LHCN-M2 (cell line): Measurements from ENCODE around the gene RFX7. TPM values are rescaled to one million over a fixed set of nuclear protein-coding genes. Genes with fewer than 3 reads are reported as not detected.

Experiments
- DNase-seq: peaks from one replicate; pipeline ENCODE4 v3.0.0-alpha.2; 2012; ENCODE audit warnings: low read depth
- total RNA-seq: library from RNA; depleted of rRNA; stranded (reverse); fragments of >200 nt; gene quantifications from 2 replicates; pipeline ENCODE4 v1.2.3, GENCODE V29; 2014

RFX7 gene
- total RNA-seq, 1 experiment from 2014 or later = 9.8 TPM

- peak; percentile 86 for DNase-seq
These were observed 545 bp upstream of the RFX7 start for GRCh38 chr15:56244038-56244810.

GRCh38 chr15:56242576-56243162 is 1.0 kb downstream of the RFX7 start:
- no peak for DNase-seq

GRCh38 chr15:56241374-56242105 is 2.1 kb downstream of the RFX7 start:
- DNase-seq = no peak

- no peak for DNase-seq
These were observed 3.3 kb downstream of the RFX7 start for GRCh38 chr15:56240390-56240789.

GRCh38 chr15:56236197-56236596 is 7.5 kb downstream of the RFX7 start:
- DNase-seq = no peak

- DNase-seq = no peak
These were observed 8.9 kb downstream of the RFX7 start for GRCh38 chr15:56234804-56235203.

- no peak for DNase-seq
These were observed 10.1 kb downstream of the RFX7 start for GRCh38 chr15:56233549-56233948.

- no peak for DNase-seq
These were observed 11.6 kb downstream of the RFX7 start for GRCh38 chr15:56232058-56232457.

GRCh38 chr15:56228854-56229253 is 14.8 kb downstream of the RFX7 start:
- DNase-seq = no peak

- DNase-seq = no peak
These were observed 15.3 kb downstream of the RFX7 start for GRCh38 chr15:56228352-56228751.

GRCh38 chr15:56227780-56228179 is 15.9 kb downstream of the RFX7 start:
- DNase-seq = no peak

GRCh38 chr15:56227306-56227705 is 16.4 kb downstream of the RFX7 start:
- DNase-seq = no peak

- DNase-seq = no peak
These were observed 18.2 kb downstream of the RFX7 start for GRCh38 chr15:56225520-56225919.

GRCh38 chr15:56222302-56222701 is 21.4 kb downstream of the RFX7 start:
- no peak for DNase-seq

GRCh38 chr15:56217341-56217740 is 26.3 kb downstream of the RFX7 start:
- no peak for DNase-seq

- DNase-seq = peak; percentile 77
These were observed 27.9 kb downstream of the RFX7 start for GRCh38 chr15:56215769-56216168.

- no peak for DNase-seq
These were observed 31.6 kb downstream of the RFX7 start for GRCh38 chr15:56211960-56212550.

- no peak for DNase-seq
These were observed 32.6 kb downstream of the RFX7 start for GRCh38 chr15:56211064-56211463.

- DNase-seq = peak; percentile 37
These were observed 35.0 kb downstream of the RFX7 start for GRCh38 chr15:56208641-56209155.

GRCh38 chr15:56208185-56208584 is 35.5 kb downstream of the RFX7 start:
- DNase-seq = no peak

- DNase-seq = peak; percentile 7
These were observed 36.0 kb downstream of the RFX7 start for GRCh38 chr15:56207711-56208110.

GRCh38 chr15:56207092-56207491 is 36.6 kb downstream of the RFX7 start:
- DNase-seq = no peak
